ENCODE data around the gene CAPN12. TPM values are rescaled to one million over a fixed set of nuclear protein-coding genes. Genes with fewer than 3 reads are reported as not detected.

The CAPN12 gene
- total and polyA plus RNA-seq, 2 of the 8 experiments (the other 6 are each of a cell fraction or from before 2014, with no cell fraction given) = 8.8 to 20.0 TPM

DNA sequence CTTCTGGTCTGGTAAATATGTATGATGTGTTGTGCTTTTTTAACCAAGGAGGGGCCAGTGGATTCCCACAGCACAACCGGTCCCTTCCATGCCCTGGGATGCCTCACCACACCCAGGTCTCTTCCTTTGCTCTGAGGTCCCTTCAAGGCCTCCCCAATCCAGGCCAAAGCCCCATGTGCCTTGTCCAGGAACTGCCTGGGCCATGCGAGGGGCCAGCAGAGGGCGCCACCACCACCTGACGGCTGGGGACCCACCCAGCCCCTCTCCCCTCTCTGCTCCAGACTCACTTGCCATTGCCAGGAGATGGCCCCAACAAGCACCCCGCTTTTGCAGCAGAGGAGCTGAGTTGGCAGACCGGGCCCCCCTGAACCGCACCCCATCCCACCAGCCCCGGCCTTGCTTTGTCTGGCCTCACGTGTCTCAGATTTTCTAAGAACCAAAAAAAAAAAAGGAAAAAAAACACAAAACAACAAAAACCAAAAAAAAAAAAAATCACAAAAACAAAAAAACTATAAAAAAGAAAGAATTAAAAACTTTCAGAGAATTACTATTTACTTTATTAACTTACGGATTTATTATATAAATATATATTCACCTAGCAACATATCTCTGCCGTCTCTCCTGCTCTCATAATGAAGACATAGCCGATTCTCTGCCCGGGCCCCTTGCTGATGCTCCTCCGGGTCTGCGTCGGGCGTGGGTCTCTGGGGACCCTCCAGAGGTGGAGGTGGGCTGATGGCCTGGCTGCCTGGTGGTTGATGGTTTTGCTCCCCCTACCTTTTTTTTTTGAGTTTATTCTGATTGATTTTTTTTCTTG, 14.4 kb downstream of the CAPN12 start (continued):
- TF ChIP-seq, protein P1, sequence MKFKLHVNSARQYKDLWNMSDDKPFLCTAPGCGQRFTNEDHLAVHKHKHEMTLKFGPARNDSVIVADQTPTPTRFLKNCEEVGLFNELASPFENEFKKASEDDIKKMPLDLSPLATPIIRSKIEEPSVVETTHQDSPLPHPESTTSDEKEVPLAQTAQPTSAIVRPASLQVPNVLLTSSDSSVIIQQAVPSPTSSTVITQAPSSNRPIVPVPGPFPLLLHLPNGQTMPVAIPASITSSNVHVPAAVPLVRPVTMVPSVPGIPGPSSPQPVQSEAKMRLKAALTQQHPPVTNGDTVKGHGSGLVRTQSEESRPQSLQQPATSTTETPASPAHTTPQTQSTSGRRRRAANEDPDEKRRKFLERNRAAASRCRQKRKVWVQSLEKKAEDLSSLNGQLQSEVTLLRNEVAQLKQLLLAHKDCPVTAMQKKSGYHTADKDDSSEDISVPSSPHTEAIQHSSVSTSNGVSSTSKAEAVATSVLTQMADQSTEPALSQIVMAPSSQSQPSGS (IDR thresholded peaks at IDR 0.05; ENCODE audit: low read length) = no peak
- TF ChIP-seq CBX8 (IDR thresholded peaks at IDR 0.05; ENCODE audit: borderline replicate concordance, low read depth, low read length) = no peak
- no peak for TF ChIP-seq NANOG (IDR thresholded peaks at IDR 0.05; ENCODE audit: insufficient read depth, low read depth, low read length, poor library complexity, severe bottlenecking)
- no peak for TF ChIP-seq POLR2A (IDR thresholded peaks at IDR 0.05; ENCODE audit: control extremely low read depth in 1 of 2, low read depth in 2 of 2, low read length in 2 of 2)
- TF ChIP-seq TAF7 (optimal IDR thresholded peaks at IDR 0.05; ENCODE audit: borderline replicate concordance, low read depth, low read length) = no peak
- TF ChIP-seq EGR1 (IDR thresholded peaks at IDR 0.05; ENCODE audit: borderline replicate concordance, low read depth, low read length) = no peak
- TF ChIP-seq TAF1 (IDR thresholded peaks at IDR 0.05; ENCODE audit: low read depth, low read length) = no peak
- TF ChIP-seq BRCA1 (IDR thresholded peaks at IDR 0.05; ENCODE audit: low read depth, low read length) = no peak
- TF ChIP-seq RBBP5 (IDR thresholded peaks at IDR 0.05; ENCODE audit: borderline replicate concordance, low read depth, low read length) = no peak
